ENCODE data around the gene LONRF2.

Gene LONRF2

GRCh38 chr2:100291152-100291970 is 30.9 kb downstream of the LONRF2 start:
- Histone ChIP-seq H3K9ac (0 out of 22 replicates have a peak overlapping the region, but pooled peaks of 1 of the 11 experiments have one; percentile 27), H3K4me3 (no peak overlapping the region), H3K27ac (peak overlapping the region in 3 of 11 experiments; percentile 29 to 56 (median 45); a peak in 5 of 22 replicates), H3K9me3 (replicated peaks in 1 of 11) (peaks cover 0 to 3% (median 0%) of the 10 kb centered on the region in 11 experiments; a peak in 1 of 22 replicates), H3K4me1 (peaks cover 17 to 28% (median 22%) of the 10 kb centered on the region in 10 experiments), H3K27me3 (peaks cover 0 to 32% (median 14%) of the 10 kb centered on the region in 11 experiments; a peak in 12 of 22 replicates), H3K36me3 (no peaks in the 10 kb centered on the region), H3K4me2 (peak overlapping the region; percentile 21 to 68 (median 57); a peak in 21 of 22 replicates), H4K20me1 (no peaks in the 10 kb centered on the region; a peak in 1 of 22 replicates)
- peak in 3 of 11 experiments; percentile 19 to 76 (median 57); a peak in 4 of 22 replicates for TF ChIP-seq Cebpa-rat (IDR thresholded peaks at IDR 0.05)

GRCh38 chr2:100290718-100291151 is 31.6 kb downstream of the LONRF2 start:
- H4K20me1 ChIP-seq = no peaks in the 10 kb centered on the region; a peak in 1 of 22 replicates
- no peak for TF ChIP-seq Cebpa-rat (IDR thresholded peaks at IDR 0.05)
- H3K36me3 ChIP-seq = no peaks in the 10 kb centered on the region
- H3K4me1 ChIP-seq = peaks cover 17 to 28% (median 22%) of the 10 kb centered on the region in 10 experiments
- no peak overlapping the region for H3K9ac ChIP-seq
- H3K27me3 ChIP-seq = peaks cover 0 to 34% (median 14%) of the 10 kb centered on the region in 11 experiments; a peak in 12 of 22 replicates
- no peak overlapping the region for H3K4me3 ChIP-seq
- H3K27ac ChIP-seq = peak overlapping the region in 1 of 11 experiments; percentile 56; a peak in 1 of 22 replicates
- peak overlapping the region; percentile 21 to 68 (median 57); a peak in 20 of 22 replicates for H3K4me2 ChIP-seq
- H3K9me3 ChIP-seq (replicated peaks in 1 of 11) = peaks cover 0 to 3% (median 0%) of the 10 kb centered on the region in 11 experiments; a peak in 1 of 22 replicates

- Histone ChIP-seq H3K4me1 (peaks cover 17 to 28% (median 22%) of the 10 kb centered on the region in 10 experiments), H4K20me1 (no peaks in the 10 kb centered on the region; a peak in 1 of 22 replicates), H3K9me3 (replicated peaks in 1 of 11) (peaks cover 0 to 3% (median 0%) of the 10 kb centered on the region in 11 experiments; a peak in 1 of 22 replicates), H3K4me2 (0 out of 22 replicates have a peak overlapping the region, but pooled peaks of 2 of the 11 experiments have one; percentile 4 to 11), H3K4me3 (no peak overlapping the region), H3K9ac (no peak overlapping the region), H3K27ac (no peak overlapping the region), H3K27me3 (peaks cover 0 to 34% (median 14%) of the 10 kb centered on the region in 11 experiments; a peak in 12 of 22 replicates), H3K36me3 (no peaks in the 10 kb centered on the region)
- TF ChIP-seq Cebpa-rat (IDR thresholded peaks at IDR 0.05) = no peak
These were observed 33.3 kb downstream of the LONRF2 start for GRCh38 chr2:100289020-100289419.

GRCh38 chr2:100286318-100286717 is 36.0 kb downstream of the LONRF2 start:
- TF ChIP-seq Cebpa-rat (IDR thresholded peaks at IDR 0.05) = no peak
- peaks cover 0 to 3% (median 0%) of the 10 kb centered on the region in 11 experiments; a peak in 1 of 22 replicates for H3K9me3 ChIP-seq (replicated peaks in 1 of 11)
- peaks cover 0 to 15% (median 9%) of the 10 kb centered on the region in 11 experiments; a peak in 10 of 22 replicates for H3K27me3 ChIP-seq
- no peak overlapping the region for H3K4me3 ChIP-seq
- H3K27ac ChIP-seq = no peak overlapping the region
- H3K4me1 ChIP-seq = peaks cover 7 to 18% (median 12%) of the 10 kb centered on the region in 10 experiments
- H3K36me3 ChIP-seq = no peaks in the 10 kb centered on the region
- H3K9ac ChIP-seq = no peak overlapping the region
- H4K20me1 ChIP-seq = no peaks in the 10 kb centered on the region
- no peak overlapping the region for H3K4me2 ChIP-seq

- H4K20me1 ChIP-seq = no peaks in the 10 kb centered on the region
- H3K27ac ChIP-seq = no peak overlapping the region
- no peak for TF ChIP-seq Cebpa-rat (IDR thresholded peaks at IDR 0.05)
- H3K4me3 ChIP-seq = no peak overlapping the region
- no peak overlapping the region for H3K4me2 ChIP-seq
- H3K27me3 ChIP-seq = peaks cover 0 to 15% (median 9%) of the 10 kb centered on the region in 11 experiments; a peak in 10 of 22 replicates
- H3K9ac ChIP-seq = no peak overlapping the region
- H3K9me3 ChIP-seq (replicated peaks in 1 of 11) = peaks cover 0 to 3% (median 0%) of the 10 kb centered on the region in 11 experiments; a peak in 1 of 22 replicates
- H3K36me3 ChIP-seq = no peaks in the 10 kb centered on the region
- peaks cover under 1 to 12% (median 5%) of the 10 kb centered on the region in 10 experiments; a peak in 19 of 20 replicates for H3K4me1 ChIP-seq
These were observed 36.6 kb downstream of the LONRF2 start for GRCh38 chr2:100285691-100286090.

GRCh38 chr2:100285011-100285410 is 37.3 kb downstream of the LONRF2 start:
- no peak overlapping the region for H3K9ac ChIP-seq
- peaks cover 0 to 5% (median 0%) of the 10 kb centered on the region in 10 experiments; a peak in 4 of 20 replicates for H3K4me1 ChIP-seq
- H3K36me3 ChIP-seq = no peaks in the 10 kb centered on the region
- H3K27ac ChIP-seq = no peak overlapping the region
- H3K27me3 ChIP-seq = peaks cover 0 to 9% (median 3%) of the 10 kb centered on the region in 11 experiments; a peak in 10 of 22 replicates
- H3K9me3 ChIP-seq (replicated peaks in 1 of 11) = peaks cover 0 to 3% (median 0%) of the 10 kb centered on the region in 11 experiments; a peak in 1 of 22 replicates
- no peak overlapping the region for H3K4me2 ChIP-seq
- no peak for TF ChIP-seq Cebpa-rat (IDR thresholded peaks at IDR 0.05)
- H3K4me3 ChIP-seq = no peak overlapping the region
- no peaks in the 10 kb centered on the region for H4K20me1 ChIP-seq

GRCh38 chr2:100283724-100284501 is 38.4 kb downstream of the LONRF2 start:
- Histone ChIP-seq H3K27ac (no peak overlapping the region), H3K27me3 (0 out of 22 replicates have a peak, but pooled peaks cover 0 to 4% (median 0%) of the 10 kb centered on the region in 11 experiments), H3K9me3 (replicated peaks in 1 of 11) (no peaks in the 10 kb centered on the region), H4K20me1 (no peaks in the 10 kb centered on the region), H3K9ac (no peak overlapping the region), H3K36me3 (no peaks in the 10 kb centered on the region), H3K4me1 (peaks cover 0 to 2% (median 0%) of the 10 kb centered on the region in 10 experiments; a peak in 3 of 20 replicates), H3K4me2 (no peak overlapping the region), H3K4me3 (no peak overlapping the region)
- TF ChIP-seq Cebpa-rat (IDR thresholded peaks at IDR 0.05) = no peak

Measured in BLaER1 treated with 17β-estradiol and CSF1 and Interleukin-3, amounts not matched to agents 10 nM and 100 nM (cell line).